Inflammatory macrophage treated with lipopolysaccharide for 4 hours (primary cell): ENCODE data around the gene TIPARP.

Experiments
- DNase-seq: peaks from one replicate; pipeline ENCODE4 v3.0.0-alpha.2; 2020

Gene TIPARP

DNA sequence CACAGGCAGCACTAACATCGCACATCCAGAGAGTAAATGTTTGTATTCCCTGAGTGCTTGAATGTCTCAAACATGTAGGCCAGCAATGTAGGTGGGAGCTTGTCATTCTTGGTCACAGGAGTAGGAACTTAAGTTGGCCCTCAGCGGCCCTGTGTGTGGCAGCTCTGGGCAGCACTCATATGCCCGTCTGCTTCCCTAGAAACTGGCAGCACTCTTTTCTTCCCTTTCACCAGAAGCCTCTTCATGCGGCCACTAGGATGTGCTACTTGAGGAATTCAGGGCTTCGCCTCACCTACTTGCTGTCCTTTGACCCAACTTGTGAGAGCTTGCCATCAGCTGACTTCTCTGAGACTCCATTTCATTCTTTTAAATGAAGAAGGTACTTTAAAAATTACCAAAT is 69.5 kb downstream of the TIPARP start:
- DNase-seq: no peak

GRCh38 chr3:156744631-156745030 is 70.2 kb downstream of the TIPARP start:
- DNase-seq: no peak

DNA sequence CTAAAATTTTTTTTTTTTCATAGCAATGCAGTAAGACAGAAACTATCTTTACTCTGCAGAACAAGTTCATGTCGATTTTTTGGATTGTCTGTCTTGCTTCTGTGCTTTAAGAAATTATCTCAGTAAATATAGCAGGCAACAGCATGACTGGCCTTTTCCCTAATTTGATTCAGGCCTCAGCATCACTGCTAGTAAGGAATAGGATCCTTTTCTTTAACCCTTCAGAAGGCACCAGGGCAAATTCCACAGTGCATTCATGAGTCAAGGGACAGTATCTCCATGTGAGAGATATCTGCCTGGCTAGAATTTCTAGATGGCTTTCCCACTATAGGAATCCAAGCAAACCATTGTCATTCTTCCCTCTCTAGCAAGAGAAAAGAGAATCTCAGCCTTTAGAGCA is 71.4 kb downstream of the TIPARP start:
- DNase-seq: no peak

DNA sequence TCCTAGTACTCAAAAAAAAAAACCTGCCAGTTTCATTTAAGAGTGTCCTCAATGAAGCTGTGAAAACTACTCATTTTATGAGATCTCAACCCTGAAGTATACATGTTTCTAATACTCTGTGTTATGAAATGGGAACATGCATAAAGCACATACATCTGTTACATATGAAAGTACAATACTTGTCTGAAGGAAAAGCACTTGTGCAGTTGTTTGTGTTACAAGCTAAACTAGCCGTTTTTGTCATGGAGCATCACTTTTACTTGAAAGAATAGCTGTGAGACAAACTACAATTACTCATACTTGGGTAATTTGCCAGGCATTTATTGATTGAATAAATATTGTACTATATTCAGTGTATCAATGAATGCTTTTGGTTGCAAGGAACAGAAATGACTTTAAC is 72.7 kb downstream of the TIPARP start:
- no peak for DNase-seq

- DNase-seq: no peak
These were observed 74.9 kb downstream of the TIPARP start for GRCh38 chr3:156749244-156749643.

DNA sequence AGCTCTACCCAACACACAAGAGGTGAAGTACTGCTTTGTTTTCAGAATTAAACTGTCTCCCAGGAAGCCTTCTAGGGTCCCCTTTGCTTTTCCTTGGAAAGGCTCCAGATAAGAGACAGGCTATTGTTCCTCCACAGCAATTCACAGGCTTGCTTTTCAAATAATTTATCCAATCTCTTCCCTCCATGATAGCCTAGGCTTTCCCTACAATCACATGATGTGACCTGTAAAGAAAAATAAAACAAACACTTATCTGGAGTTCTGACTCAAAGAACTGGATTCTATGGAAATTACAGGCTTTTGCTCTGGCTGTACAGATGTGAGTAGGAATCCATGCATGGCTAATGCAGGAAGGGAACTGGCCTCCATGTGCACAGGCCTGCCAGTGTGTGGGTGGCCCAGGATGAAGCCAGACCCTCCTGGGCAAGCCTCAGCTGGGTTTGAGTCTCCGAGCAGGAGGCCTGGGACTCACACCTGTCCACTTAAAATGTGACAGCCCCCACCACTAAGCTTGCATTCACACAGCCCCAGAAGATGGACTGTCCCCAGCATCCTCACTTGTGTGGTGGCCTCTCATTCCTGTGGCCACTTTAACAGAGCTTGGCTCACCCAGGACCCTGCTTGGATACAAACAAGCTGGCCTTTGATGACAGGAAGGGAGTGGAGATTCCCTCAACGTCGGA is 75.9 kb downstream of the TIPARP start:
- DNase-seq: no peak

GRCh38 chr3:156750874-156751245 is 76.5 kb downstream of the TIPARP start:
- DNase-seq: no peak

DNA sequence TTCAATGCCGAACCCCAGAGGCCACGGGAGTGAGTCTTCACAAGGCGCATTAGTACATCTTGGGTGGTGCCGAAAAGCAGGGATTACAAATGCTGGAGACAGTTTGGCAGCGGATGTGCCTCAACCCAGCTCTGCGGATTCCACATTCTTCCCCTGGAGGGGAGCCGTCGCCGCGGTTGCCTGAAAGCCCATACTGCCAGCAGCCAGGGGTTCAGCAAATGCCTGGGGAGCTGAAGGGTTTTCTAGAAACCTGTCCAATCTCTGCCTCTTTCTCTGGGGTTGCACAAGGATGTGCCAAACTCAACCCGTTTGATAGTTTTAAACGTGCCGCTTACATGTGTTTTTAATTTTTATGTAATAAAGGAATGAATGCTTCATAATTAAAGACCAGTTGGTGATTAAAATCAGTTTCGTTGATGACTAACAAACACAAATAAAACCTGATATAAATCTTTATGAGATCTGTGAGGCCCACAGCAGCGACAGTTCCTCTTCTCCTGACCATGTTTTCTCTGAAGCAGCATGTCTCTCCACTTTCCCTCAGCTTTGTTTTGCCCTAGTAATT is 77.2 kb downstream of the TIPARP start:
- no peak for DNase-seq
